ENCODE results near the gene HMOX2.

The HMOX2 gene

GRCh38 chr16:4537376-4538343 lies 61.5 kb downstream of the HMOX2 start:
- ATAC-seq = peak; percentile 69
- peaks cover 16% of the 10 kb centered on the region for H3K36me3 Mint-ChIP-seq
- H3K4me1 Mint-ChIP-seq = peaks cover 30% of the 10 kb centered on the region
- H3K4me3 Mint-ChIP-seq = peak overlapping the region; percentile 71
- H3K27ac Mint-ChIP-seq = peak overlapping the region; percentile 64
- no peaks in the 10 kb centered on the region for H3K27me3 Mint-ChIP-seq
- H3K9me3 Mint-ChIP-seq = peaks cover 6% of the 10 kb centered on the region

GRCh38 chr16:4538350-4539235 lies 62.4 kb downstream of the HMOX2 start, which contains the start of gene CDIP1:
Gene CDIP1, minus strand, starts transcription at chr16:4538773. Its CDS starts 24,643 bp downstream, at chr16:4514130.
- peaks cover 12% of the 10 kb centered on the region for H3K36me3 Mint-ChIP-seq
- peak within 1 kb of the TSS; percentile 64 for H3K27ac Mint-ChIP-seq
- peak; percentile 96 for ATAC-seq
- peaks cover 30% of the 10 kb centered on the region for H3K4me1 Mint-ChIP-seq
- H3K9me3 Mint-ChIP-seq = peaks cover 6% of the 10 kb centered on the region
- H3K4me3 Mint-ChIP-seq = peak within 1 kb of the TSS; percentile 71
- H3K27me3 Mint-ChIP-seq = no peaks in the 10 kb centered on the region

GRCh38 chr16:4539716-4540284 lies 63.6 kb downstream of the HMOX2 start:
- no peak overlapping the region for H3K27ac Mint-ChIP-seq
- H3K9me3 Mint-ChIP-seq = peaks cover 6% of the 10 kb centered on the region
- H3K4me1 Mint-ChIP-seq = peaks cover 24% of the 10 kb centered on the region
- peaks cover 7% of the 10 kb centered on the region for H3K36me3 Mint-ChIP-seq
- H3K27me3 Mint-ChIP-seq = no peaks in the 10 kb centered on the region
- ATAC-seq = no peak
- no peak overlapping the region for H3K4me3 Mint-ChIP-seq

GRCh38 chr16:4544473-4544872 lies 68.3 kb downstream of the HMOX2 start:
- Mint-ChIP-seq H3K27me3 (no peaks in the 10 kb centered on the region), H3K36me3 (peaks cover 7% of the 10 kb centered on the region), H3K27ac (no peak overlapping the region), H3K4me3 (no peak overlapping the region), H3K9me3 (peaks cover 6% of the 10 kb centered on the region), H3K4me1 (peaks cover 8% of the 10 kb centered on the region)
- ATAC-seq = no peak

DNA sequence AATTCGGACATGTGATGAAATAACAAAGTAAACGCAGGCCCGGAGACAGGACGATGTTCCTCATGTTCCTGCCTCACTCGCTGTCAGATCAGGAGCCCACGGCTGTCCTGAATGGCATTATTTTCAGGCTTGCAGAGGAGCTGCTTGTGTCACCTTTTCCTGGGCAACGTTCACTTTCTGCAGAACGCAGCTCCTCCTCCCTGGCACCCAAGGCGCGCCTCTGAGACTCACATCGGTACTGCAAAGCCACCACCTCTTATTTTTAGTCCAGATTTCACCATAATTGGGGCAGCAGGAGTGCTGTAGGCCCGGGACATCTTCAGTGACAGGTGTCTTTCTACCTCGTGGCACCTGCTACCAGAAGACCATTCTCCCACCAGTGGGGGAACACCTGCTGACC lies 71.9 kb downstream of the HMOX2 start:
- H3K9me3 Mint-ChIP-seq = no peaks in the 10 kb centered on the region
- H3K27me3 Mint-ChIP-seq = no peaks in the 10 kb centered on the region
- H3K36me3 Mint-ChIP-seq = no peaks in the 10 kb centered on the region
- peaks cover 8% of the 10 kb centered on the region for H3K4me1 Mint-ChIP-seq
- H3K27ac Mint-ChIP-seq = no peak overlapping the region
- no peak for ATAC-seq
- no peak overlapping the region for H3K4me3 Mint-ChIP-seq

DNA sequence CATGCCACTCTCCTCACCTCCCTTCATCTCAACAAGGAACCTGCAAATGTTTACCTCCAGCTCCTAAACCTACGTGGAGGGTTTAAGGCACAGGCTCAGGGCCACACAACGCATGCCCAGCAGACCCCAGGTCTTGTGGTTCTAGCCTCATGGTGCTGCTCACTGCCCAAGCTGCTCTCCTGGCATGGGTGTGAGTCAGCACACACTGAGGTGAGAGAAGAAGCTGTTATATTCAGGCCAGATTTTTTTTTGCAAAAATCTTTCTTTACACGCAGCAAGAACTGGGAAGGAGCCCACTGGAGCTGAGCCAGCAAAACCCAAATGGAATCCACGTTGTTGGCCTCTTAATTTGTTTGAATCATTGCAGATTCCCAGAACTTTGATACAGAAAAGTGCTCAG lies 74.4 kb downstream of the HMOX2 start:
- Mint-ChIP-seq H3K9me3 (no peaks in the 10 kb centered on the region), H3K4me1 (peaks cover 8% of the 10 kb centered on the region), H3K36me3 (no peaks in the 10 kb centered on the region), H3K4me3 (no peak overlapping the region), H3K27ac (no peak overlapping the region), H3K27me3 (no peaks in the 10 kb centered on the region)
- no peak for ATAC-seq

- Mint-ChIP-seq H3K9me3 (no peaks in the 10 kb centered on the region), H3K27me3 (no peaks in the 10 kb centered on the region), H3K4me1 (peaks cover 8% of the 10 kb centered on the region), H3K27ac (no peak overlapping the region), H3K4me3 (no peak overlapping the region), H3K36me3 (no peaks in the 10 kb centered on the region)
- ATAC-seq = no peak
Measured at GRCh38 chr16:4552541-4552940, 76.3 kb downstream of the HMOX2 start.

DNA sequence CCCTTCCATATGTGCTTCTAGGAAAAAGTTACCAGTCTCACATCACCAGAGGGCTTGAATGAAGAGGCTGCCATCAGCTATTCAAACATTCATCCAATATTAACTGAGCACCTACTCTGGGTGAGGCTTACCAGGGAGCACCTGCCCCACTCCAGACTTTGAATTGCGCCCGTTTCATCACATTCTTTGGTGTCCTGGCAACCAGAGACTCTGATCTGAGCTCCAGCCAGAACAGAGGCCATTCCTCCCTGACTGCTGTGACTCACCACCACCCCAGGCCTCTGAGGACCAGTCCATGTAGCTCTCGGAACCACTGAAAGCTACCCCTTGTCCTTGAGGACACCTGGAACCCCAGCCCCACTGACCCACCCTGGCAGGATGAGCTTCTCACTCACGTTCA lies 79.9 kb downstream of the HMOX2 start, which contains the start of gene C16orf96:
TSS of gene C16orf96 (plus strand) at position 229 of the 400 bp plus-strand sequence. CDS start at position 379, 150 bp downstream.
- Mint-ChIP-seq H3K27me3 (no peaks in the 10 kb centered on the region), H3K27ac (no peak within 1 kb of the TSS), H3K36me3 (no peaks in the 10 kb centered on the region), H3K4me1 (no peaks in the 10 kb centered on the region), H3K9me3 (no peaks in the 10 kb centered on the region), H3K4me3 (no peak within 1 kb of the TSS)
- ATAC-seq = no peak

- Mint-ChIP-seq H3K4me1 (no peaks in the 10 kb centered on the region), H3K36me3 (no peaks in the 10 kb centered on the region), H3K4me3 (no peak overlapping the region), H3K9me3 (no peaks in the 10 kb centered on the region), H3K27ac (no peak overlapping the region), H3K27me3 (no peaks in the 10 kb centered on the region)
- ATAC-seq = no peak
Measured at GRCh38 chr16:4556580-4556979, 80.4 kb downstream of the HMOX2 start.

GRCh38 chr16:4557973-4558372 lies 81.8 kb downstream of the HMOX2 start:
- no peak for ATAC-seq
- Mint-ChIP-seq H3K4me3 (no peak overlapping the region), H3K27me3 (no peaks in the 10 kb centered on the region), H3K36me3 (no peaks in the 10 kb centered on the region), H3K9me3 (no peaks in the 10 kb centered on the region), H3K27ac (no peak overlapping the region), H3K4me1 (no peaks in the 10 kb centered on the region)

Data from stimulated activated memory B cell treated with anti-CD40 and anti-IgM and Interleukin-4, amounts not matched to agents 10 μg/mL and 1 μg/mL and 100 μg/mL, for 72 hours (primary cell).